SK-N-SH (cell line): ENCODE measurements around the gene RUSC2. TPM values are rescaled to one million over a fixed set of nuclear protein-coding genes. Genes with fewer than 3 reads are reported as not detected.
"Not testable (repeated sequence)": the region's sequence is repeated elsewhere in the genome, so short reads cannot be mapped to it uniquely, and the experiment has no call there.

Experiments used
- CTCF ChIA-PET: fragments of 300-600, 350-600 bp; formaldehyde crosslinking; extraction: SDS; loops from one replicate; lab custom pipeline; 2021; lab: Yijun Ruan, JAX
- POLR2A ChIA-PET: fragments of 350-600 bp; sonication (Branson Sonifier 250); formaldehyde crosslinking; extraction: SDS; loops from one replicate; lab custom pipeline; 2020; ENCODE audit warnings: antibody characterized with exemption, inconsistent platforms; lab: Yijun Ruan, JAX
- DNase-seq: peaks from one replicate; pipeline ENCODE4 v3.0.0; 2012
- H2AFZ ChIP-seq: fragments of 200-600 bp; sonication (generic); 2 replicates; pipeline ENCODE4 v1.8.1; 2016; ENCODE audit warnings: antibody characterized with exemption, mild to moderate bottlenecking, low read depth
- H3F3A ChIP-seq: fragments of 200-600 bp; sonication (generic); replicated peaks from 2 replicates; pipeline ENCODE3; 2016; ENCODE audit warnings: antibody characterized with exemption, mild to moderate bottlenecking; ENCODE audit not compliant: insufficient read depth
- H3K27ac ChIP-seq, 2 experiments: fragments of 200-500 bp in 1 of 2; fragments of 200-600 bp in 1 of 2; sonication (Bioruptor generic) in 1 of 2; sonication (generic), shearing (Covaris generic) in 1 of 2; 2 replicates each; pipeline versions ENCODE4 v1.5.1 to v1.6.1; 2014 to 2016; ENCODE audit warnings: low read depth in 2 of 2, inconsistent platforms in 1 of 2, low read length in 1 of 2, mild to moderate bottlenecking in 1 of 2, mixed read lengths in 1 of 2
- H3K27me3 ChIP-seq: fragments of 200-600 bp; sonication (generic), shearing (Covaris generic); 2 replicates; pipeline ENCODE4 v1.6.1; 2016; ENCODE audit warnings: mixed run types; ENCODE audit not compliant: insufficient read depth
- H3K36me3 ChIP-seq, 2 experiments: fragments of 200-500 bp in 1 of 2; fragments of 200-600 bp in 1 of 2; sonication (Bioruptor generic) in 1 of 2; sonication (generic) in 1 of 2; replicated peaks in 1 of 2; 2 replicates each; pipeline versions ENCODE3 to v1.5.1; 2014 to 2016; ENCODE audit warnings: low read length in 1 of 2, mild to moderate bottlenecking in 1 of 2; ENCODE audit not compliant: insufficient read depth in 2 of 2, control insufficient read depth in 1 of 2
- H3K4me1 ChIP-seq, 2 experiments: fragments of 200-500 bp in 1 of 2; fragments of 200-600 bp in 1 of 2; sonication (Bioruptor generic) in 1 of 2; sonication (generic), shearing (Covaris generic) in 1 of 2; 2 replicates each; pipeline versions ENCODE4 v1.5.1 to v1.6.1; 2014 to 2016; ENCODE audit warnings: low read depth in 1 of 2, low read length in 1 of 2, mixed run types in 1 of 2; ENCODE audit not compliant: insufficient read depth in 2 of 2, control insufficient read depth in 1 of 2
- H3K4me2 ChIP-seq: fragments of 200-600 bp; sonication (generic), shearing (Covaris generic); 2 replicates; pipeline ENCODE4 v1.6.1; 2017; ENCODE audit warnings: mixed run types
- H3K4me3 ChIP-seq, 2 experiments: fragments of 200-500 bp in 1 of 2; fragments of 200-600 bp in 1 of 2; sonication (Bioruptor generic) in 1 of 2; sonication (generic), shearing (Covaris generic) in 1 of 2; 2 replicates each; pipeline versions ENCODE4 v1.5.1 to v1.8.1; 2014 to 2016; ENCODE audit warnings: low read depth in 2 of 2, inconsistent platforms in 1 of 2, low read length in 1 of 2, mild to moderate bottlenecking in 1 of 2, mixed read lengths in 1 of 2, moderate library complexity in 1 of 2
- H3K79me2 ChIP-seq: fragments of 200-600 bp; sonication (generic); 2 replicates; pipeline ENCODE4 v1.8.1; 2017; ENCODE audit warnings: mild to moderate bottlenecking; ENCODE audit not compliant: insufficient read depth
- H3K9ac ChIP-seq: fragments of 200-600 bp; sonication (generic); 2 replicates; pipeline ENCODE4 v1.6.1; 2017; ENCODE audit warnings: mixed run types
- H3K9me2 ChIP-seq: fragments of 200-600 bp; sonication (generic); 2 replicates; pipeline ENCODE4 v1.6.1; 2017; ENCODE audit warnings: mixed run types
- H3K9me3 ChIP-seq: fragments of 200-600 bp; sonication (generic); 2 replicates; pipeline ENCODE4 v1.6.1; 2017; ENCODE audit warnings: mixed run types, mild to moderate bottlenecking, moderate library complexity
- H4K20me1 ChIP-seq: fragments of 200-600 bp; sonication (generic); 2 replicates; pipeline ENCODE4 v1.6.1; 2017; ENCODE audit warnings: mild to moderate bottlenecking, mixed run types; ENCODE audit not compliant: insufficient read depth
- CHD2 ChIP-seq: fragments of 150-350 bp; IDR thresholded peaks from 2 replicates; pipeline ENCODE4 v1.6.1; 2018; ENCODE audit warnings: low read length; ENCODE audit not compliant: partially characterized antibody
- ELF1 ChIP-seq: IDR thresholded peaks from 2 replicates; pipeline ENCODE4 v1.4.0; 2012
- EZH2phosphoT487 ChIP-seq: fragments of 200-600 bp; sonication (generic); IDR thresholded peaks from 2 replicates; pipeline ENCODE4 v1.6.1; 2017; ENCODE audit warnings: low read depth, mixed run types, mild to moderate bottlenecking, antibody characterized with exemption, moderate library complexity, borderline replicate concordance
- MEF2A ChIP-seq: IDR thresholded peaks from 2 replicates; pipeline ENCODE4 v1.4.0; 2012; ENCODE audit warnings: low read depth, borderline replicate concordance
- MXI1 ChIP-seq: IDR thresholded peaks from 2 replicates; pipeline ENCODE4 v1.6.1; 2012; ENCODE audit warnings: mild to moderate bottlenecking, low read depth, low read length, improper control_type of control experiment
- POLR2AphosphoS5 ChIP-seq: IDR thresholded peaks from 2 replicates; pipeline ENCODE4 v1.6.1; 2012; ENCODE audit warnings: low read depth, low read length
- RAD21 ChIP-seq: IDR thresholded peaks from 2 replicates; pipeline ENCODE4 v1.6.1; 2012; ENCODE audit warnings: mild to moderate bottlenecking, low read length
- RCOR1 ChIP-seq: fragments of 150-350 bp; IDR thresholded peaks from 2 replicates; pipeline ENCODE4 v1.6.1; 2017; ENCODE audit warnings: antibody characterized with exemption, low read length
- RXRA ChIP-seq: IDR thresholded peaks from 2 replicates; pipeline ENCODE4 v1.4.0; 2012; ENCODE audit warnings: low read depth, mild to moderate bottlenecking, borderline replicate concordance
- WGBS: methylation state at CpG from one replicate; pipeline ENCODE4 v1.1.6; 2017; ENCODE audit warnings: low lambda C conversion rate; 5-methylcytosine and 5-hydroxymethylcytosine counted together
- polyA plus RNA-seq, 3 experiments: library from polyadenylated mRNA; depleted of rRNA; stranded (reverse); fragments of >200 nt; gene quantifications; 2 replicates each; pipeline ENCODE4 v1.2.3, GENCODE V29; 2012
- TF ChIP-seq, protein P1 (sequence below): fragments of 150-350 bp; IDR thresholded peaks from 2 replicates; pipeline ENCODE4 v1.6.1; 2017; ENCODE audit warnings: antibody characterized with exemption, low read length, low read depth, borderline replicate concordance

RUSC2 gene
- polyA plus RNA-seq, 1 of the 3 experiments (the other 2 are of a cell fraction): 14.5 TPM

- H3K9me3 ChIP-seq: no peaks in the 10 kb centered on the region
- no peaks in the 10 kb centered on the region for H3K9me2 ChIP-seq
- H3K36me3 ChIP-seq: peaks cover 0 to 10% of the 10 kb centered on the region in 2 experiments
- DNase-seq: no peak
- H3F3A ChIP-seq: peaks cover 45% of the 10 kb centered on the region
- ChIA-PET CTCF (interaction anchor here (0.6 kb wide), 1 partner anchor 64 kb away, joined by 5 read pairs; no protein-coding TSS in a partner anchor), POLR2A (no interaction called here)
- peaks cover 6% of the 10 kb centered on the region; the same call in 1 of the 2 replicates for H4K20me1 ChIP-seq
- H3K27me3 ChIP-seq: no peaks in the 10 kb centered on the region
- 73% methylated on average over 12 of the region's 12 CpGs for WGBS
- H3K4me3 ChIP-seq: peak overlapping the region; percentile 61 to 85
- H3K9ac ChIP-seq: peak overlapping the region; percentile 72
- H2AFZ ChIP-seq: no peak overlapping the region
- no peak for TF ChIP-seq RAD21
- TF ChIP-seq CHD2: no peak
- H3K4me1 ChIP-seq: peaks cover 7 to 24% of the 10 kb centered on the region in 2 experiments
- H3K79me2 ChIP-seq: peaks cover 67% of the 10 kb centered on the region
- peak overlapping the region; percentile 81 to 82 for H3K27ac ChIP-seq
- H3K4me2 ChIP-seq: peak overlapping the region; percentile 93
These were observed 1.1 kb downstream of the RUSC2 start for GRCh38 chr9:35490910-35491465.

- POLR2A ChIA-PET, DNase-seq, H3K9ac ChIP-seq, H3K4me2 ChIP-seq, H3K4me3 ChIP-seq, H3K9me2 ChIP-seq, H2AFZ ChIP-seq, H3K9me3 ChIP-seq, CTCF ChIA-PET, H4K20me1 ChIP-seq, H3K27me3 ChIP-seq: not testable (repeated sequence)
- Histone ChIP-seq H3F3A (peaks cover 45% of the 10 kb centered on the region), H3K4me1 (peaks cover 7 to 21% of the 10 kb centered on the region in 2 experiments), H3K27ac (peak overlapping the region in 1 of 2 experiments; percentile 81; a peak in 2 of 4 replicates), H3K36me3 (peaks cover 0 to 17% of the 10 kb centered on the region in 2 experiments), H3K79me2 (peaks cover 88% of the 10 kb centered on the region)
- 85% methylated on average over 1 of the region's 1 CpG for WGBS
These were observed 3.2 kb downstream of the RUSC2 start for GRCh38 chr9:35493119-35493518.

- no peak for TF ChIP-seq RAD21
- TF ChIP-seq, protein P1, sequence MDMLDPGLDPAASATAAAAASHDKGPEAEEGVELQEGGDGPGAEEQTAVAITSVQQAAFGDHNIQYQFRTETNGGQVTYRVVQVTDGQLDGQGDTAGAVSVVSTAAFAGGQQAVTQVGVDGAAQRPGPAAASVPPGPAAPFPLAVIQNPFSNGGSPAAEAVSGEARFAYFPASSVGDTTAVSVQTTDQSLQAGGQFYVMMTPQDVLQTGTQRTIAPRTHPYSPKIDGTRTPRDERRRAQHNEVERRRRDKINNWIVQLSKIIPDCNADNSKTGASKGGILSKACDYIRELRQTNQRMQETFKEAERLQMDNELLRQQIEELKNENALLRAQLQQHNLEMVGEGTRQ: no peak
- TF ChIP-seq POLR2AphosphoS5: no peak
- no peak for TF ChIP-seq MEF2A
- TF ChIP-seq EZH2phosphoT487: no peak
- no peak for TF ChIP-seq RCOR1
- TF ChIP-seq ELF1: no peak
- no peak for TF ChIP-seq MXI1
- no peak for TF ChIP-seq RXRA
- Histone ChIP-seq H3K4me2 (no peak overlapping the region), H3K79me2 (peaks cover 88% of the 10 kb centered on the region), H3K27ac (no peak overlapping the region), H3K36me3 (peaks cover 0 to 21% of the 10 kb centered on the region in 2 experiments), H3K4me1 (peaks cover 0 to 7% of the 10 kb centered on the region in 2 experiments), H3F3A (peaks cover 40% of the 10 kb centered on the region), H2AFZ (no peak overlapping the region), H3K27me3 (no peaks in the 10 kb centered on the region), H3K9me3 (no peaks in the 10 kb centered on the region), H4K20me1 (peaks cover 7% of the 10 kb centered on the region; the same call in 1 of the 2 replicates), H3K9me2 (no peaks in the 10 kb centered on the region), H3K9ac (no peak overlapping the region), H3K4me3 (no peak overlapping the region)
- CTCF ChIA-PET: no interaction called here
- POLR2A ChIA-PET: no interaction called here
- no peak for DNase-seq
- WGBS: 91% methylated on average over 10 of the region's 10 CpGs
These were observed 6.1 kb downstream of the RUSC2 start for GRCh38 chr9:35495984-35496383.

- H3K9ac ChIP-seq, H3K27me3 ChIP-seq, H4K20me1 ChIP-seq, H3K9me3 ChIP-seq, H2AFZ ChIP-seq, H3K4me2 ChIP-seq, POLR2A ChIA-PET, H3K27ac ChIP-seq, H3K9me2 ChIP-seq, H3K4me1 ChIP-seq, CTCF ChIA-PET, H3K4me3 ChIP-seq, DNase-seq: not testable (repeated sequence)
- Histone ChIP-seq H3F3A (peaks cover 19% of the 10 kb centered on the region), H3K79me2 (peaks cover 94% of the 10 kb centered on the region), H3K36me3 (peaks cover 0 to 18% of the 10 kb centered on the region in 2 experiments)
- 90% methylated on average over 10 of the region's 10 CpGs for WGBS
These were observed 8.3 kb downstream of the RUSC2 start for GRCh38 chr9:35498245-35498644.
